Large intestine (tissue), 3 donors: Measurements from ENCODE around the gene AFTPH. TPM values are rescaled to one million over a fixed set of nuclear protein-coding genes. Genes with fewer than 3 reads are reported as not detected.

ENCODE experiments used
- DNase-seq, 2 donors: peaks; one replicate each; pipeline versions ENCODE4 v3.0.0 to v3.0.0-alpha.2; 2013
- H3K27ac ChIP-seq: one replicate; pipeline ENCODE4 v1.5.1; 2013; ENCODE audit warnings: low read length
- H3K27me3 ChIP-seq: 2 replicates; pipeline ENCODE4 v1.6.1; 2013; ENCODE audit warnings: low read length; ENCODE audit not compliant: control insufficient read depth, insufficient read depth
- H3K36me3 ChIP-seq: 2 replicates; pipeline ENCODE4 v1.6.1; 2013; ENCODE audit warnings: low read length; ENCODE audit not compliant: control insufficient read depth, insufficient read depth
- H3K4me1 ChIP-seq: one replicate; pipeline ENCODE4 v1.6.1; 2013; ENCODE audit warnings: low read length; ENCODE audit not compliant: control insufficient read depth, insufficient read depth
- H3K4me3 ChIP-seq: one replicate; pipeline ENCODE4 v1.5.1; 2013; ENCODE audit warnings: low read length
- H3K9me3 ChIP-seq: one replicate; pipeline ENCODE4 v1.6.1; 2013; ENCODE audit warnings: mild to moderate bottlenecking, low read depth, low read length, moderate library complexity; ENCODE audit not compliant: control insufficient read depth
- WGBS: methylation state at CpG from one replicate; pipeline ENCODE4 v1.1.5; 2013; ENCODE audit warnings: low lambda C conversion rate; ENCODE audit not compliant: insufficient coverage; 5-methylcytosine and 5-hydroxymethylcytosine counted together
- polyA plus RNA-seq: library from polyadenylated mRNA; unstranded; fragments of 120-200 nt; gene quantifications from one replicate; pipeline ENCODE4 v1.2.1, GENCODE V29; 2013

The AFTPH gene
- polyA plus RNA-seq, 1 donor, result 39.9 TPM

DNA sequence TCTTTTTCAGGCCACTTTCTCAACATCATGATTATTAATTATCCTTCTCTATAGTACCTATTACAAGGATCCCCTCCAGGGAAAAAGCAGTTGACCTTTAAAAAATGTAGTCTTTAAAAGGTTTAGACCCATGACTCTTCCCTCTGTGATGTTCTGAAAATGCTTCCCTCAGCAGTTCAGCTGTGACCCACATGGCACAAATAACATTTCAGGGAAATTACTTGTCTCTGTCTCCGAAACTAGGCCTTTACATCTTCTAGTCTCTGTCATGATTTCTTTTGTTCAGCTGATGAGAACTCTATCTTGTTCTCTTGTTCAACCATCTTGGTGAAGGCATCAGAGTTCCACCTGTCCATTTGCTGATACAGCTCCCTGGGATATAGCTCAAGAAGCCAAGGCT lies 41.9 kb upstream of the AFTPH start:
- no CpG with 5 or more reads among the region's 1 CpG for WGBS
- no peaks in the 10 kb centered on the region for H3K36me3 ChIP-seq
- H3K9me3 ChIP-seq, result no peaks in the 10 kb centered on the region
- H3K27me3 ChIP-seq, result no peaks in the 10 kb centered on the region
- DNase-seq, result no peak
- peaks cover 5% of the 10 kb centered on the region for H3K4me1 ChIP-seq
- H3K27ac ChIP-seq, result no peak overlapping the region
- no peak overlapping the region for H3K4me3 ChIP-seq

DNA sequence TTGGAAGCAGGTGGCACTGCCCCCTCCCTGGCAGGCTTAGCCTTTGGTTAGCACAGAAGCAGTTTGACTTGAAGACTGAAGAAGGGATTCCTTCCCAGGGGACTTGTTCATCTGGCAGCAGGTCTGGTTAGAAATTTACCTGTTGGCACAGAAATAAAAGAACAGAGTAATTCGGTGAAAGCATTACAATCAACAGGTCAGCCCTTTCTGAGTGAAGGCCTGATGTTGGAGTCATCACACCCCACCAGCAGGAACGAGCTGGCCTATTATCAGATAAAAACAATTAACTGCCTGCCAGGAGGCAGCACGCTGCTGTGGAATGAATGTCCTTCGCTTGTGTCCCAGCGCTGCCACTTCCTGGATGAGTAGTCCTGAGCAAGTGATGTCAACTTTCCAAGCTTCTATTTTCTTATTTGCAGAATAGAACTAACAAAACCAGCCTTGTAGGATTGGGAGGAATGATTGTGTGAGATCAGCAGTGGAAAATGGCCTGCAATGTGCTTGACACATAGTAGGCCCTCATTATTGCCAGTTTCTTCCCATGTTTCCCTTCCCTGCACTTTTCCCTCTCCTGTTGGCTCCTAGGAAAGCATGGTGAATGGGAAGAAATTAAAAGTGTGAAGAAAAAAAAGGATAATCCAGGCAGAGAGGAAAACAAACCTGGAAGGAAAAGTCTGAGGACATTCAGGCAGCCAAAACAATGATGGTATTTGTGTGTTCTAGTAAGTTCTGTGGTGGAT lies 41.2 kb upstream of the AFTPH start:
- no peaks in the 10 kb centered on the region for H3K27me3 ChIP-seq
- no peak overlapping the region for H3K4me3 ChIP-seq
- DNase-seq, result peak; percentile 44 to 79
- no peak overlapping the region for H3K27ac ChIP-seq
- H3K9me3 ChIP-seq, result no peaks in the 10 kb centered on the region
- no peaks in the 10 kb centered on the region for H3K36me3 ChIP-seq
- H3K4me1 ChIP-seq, result peaks cover 5% of the 10 kb centered on the region
- WGBS, result no CpG with 5 or more reads among the region's 5 CpGs

DNA sequence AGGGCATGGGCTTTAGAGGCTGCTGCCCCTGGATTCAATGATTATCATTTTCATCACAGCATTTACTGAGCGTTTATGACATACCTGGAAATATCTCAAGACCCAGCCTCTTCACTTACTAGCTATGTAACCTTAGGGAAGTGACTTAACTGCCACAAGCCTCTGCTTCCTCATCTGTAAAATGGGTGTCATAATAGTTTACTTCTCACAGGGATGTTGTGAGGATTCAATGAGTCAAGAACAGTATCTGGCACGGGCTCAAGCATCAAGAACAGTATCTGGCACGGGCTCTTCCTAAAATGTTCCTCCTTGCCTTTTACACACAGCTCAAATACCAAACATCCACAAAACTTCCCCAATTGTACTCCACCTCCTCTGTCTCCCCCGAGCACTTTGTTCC lies 38.8 kb upstream of the AFTPH start:
- Histone ChIP-seq H3K27me3 (no peaks in the 10 kb centered on the region), H3K4me3 (no peak overlapping the region), H3K4me1 (peaks cover 5% of the 10 kb centered on the region), H3K9me3 (no peaks in the 10 kb centered on the region), H3K36me3 (no peaks in the 10 kb centered on the region), H3K27ac (no peak overlapping the region)
- 100% methylated on average over 2 of the region's 4 CpGs for WGBS
- no peak for DNase-seq

DNA sequence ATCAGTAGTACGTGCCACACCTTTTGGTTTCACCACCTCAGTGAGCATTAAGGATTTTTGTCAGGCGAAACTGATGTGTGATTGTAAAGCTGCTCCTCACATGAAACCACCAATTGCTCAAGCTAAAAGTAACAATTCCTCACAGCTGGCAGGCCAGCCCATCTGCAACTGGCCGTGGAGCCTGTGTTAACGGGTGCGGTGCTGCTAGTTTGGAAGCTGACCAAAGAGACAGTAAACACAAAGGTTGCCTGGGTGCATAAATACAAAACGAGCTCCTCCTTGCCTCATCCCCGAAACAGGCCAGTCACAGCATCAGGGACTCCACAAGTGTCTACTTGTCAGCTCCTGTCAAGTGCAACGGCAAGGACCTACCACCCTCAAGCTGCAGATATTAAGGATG lies 38.2 kb upstream of the AFTPH start:
- Histone ChIP-seq H3K27me3 (no peaks in the 10 kb centered on the region), H3K4me3 (no peak overlapping the region), H3K27ac (no peak overlapping the region), H3K36me3 (no peaks in the 10 kb centered on the region), H3K4me1 (peaks cover 5% of the 10 kb centered on the region), H3K9me3 (no peaks in the 10 kb centered on the region)
- 60% methylated on average over 2 of the region's 8 CpGs for WGBS
- DNase-seq, result no peak

DNA sequence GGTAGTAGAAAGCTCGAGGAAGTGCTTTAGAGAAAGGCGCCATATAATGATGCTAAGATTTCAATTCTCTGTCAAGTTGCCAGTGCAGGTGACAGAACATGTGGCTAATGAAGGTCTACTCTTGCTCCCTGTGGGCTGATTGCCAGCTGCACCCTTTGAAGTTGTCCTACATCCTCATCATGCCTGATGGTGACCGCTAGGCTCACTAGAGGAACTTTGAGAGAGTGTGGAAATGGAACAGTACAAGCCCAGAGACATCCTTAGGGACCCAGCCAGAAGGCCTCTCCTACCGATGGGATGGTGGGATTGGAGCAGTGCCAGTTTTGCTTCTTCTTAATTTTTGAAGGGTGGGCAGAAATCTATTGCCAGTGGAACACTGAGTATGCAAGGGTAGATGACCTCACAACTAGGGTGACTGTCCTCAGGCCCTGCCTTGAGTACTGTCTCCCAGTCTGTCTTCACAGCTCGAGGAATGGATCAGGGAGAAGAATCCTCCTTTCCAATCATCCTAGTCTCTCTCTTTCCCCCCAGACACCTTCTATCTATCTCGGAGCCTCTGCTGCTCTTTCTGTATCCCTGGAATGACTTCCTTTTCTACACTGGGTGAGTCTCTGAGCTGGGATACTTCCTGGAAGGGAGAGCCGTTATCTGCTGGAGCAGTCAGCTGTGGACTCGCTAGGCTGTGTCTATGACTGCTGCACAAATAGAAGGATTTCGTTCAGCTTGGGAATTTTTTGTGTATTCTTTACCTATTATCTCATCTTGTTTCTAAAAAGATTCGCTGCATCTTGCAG lies 36.7 kb upstream of the AFTPH start:
- H3K4me3 ChIP-seq, result no peak overlapping the region
- 10% methylated on average over 2 of the region's 10 CpGs for WGBS
- H3K27me3 ChIP-seq, result no peaks in the 10 kb centered on the region
- H3K36me3 ChIP-seq, result no peaks in the 10 kb centered on the region
- no peaks in the 10 kb centered on the region for H3K9me3 ChIP-seq
- DNase-seq, result peak in 1 of 2 donors; percentile 45
- no peak overlapping the region for H3K27ac ChIP-seq
- peaks cover 4% of the 10 kb centered on the region for H3K4me1 ChIP-seq

DNA sequence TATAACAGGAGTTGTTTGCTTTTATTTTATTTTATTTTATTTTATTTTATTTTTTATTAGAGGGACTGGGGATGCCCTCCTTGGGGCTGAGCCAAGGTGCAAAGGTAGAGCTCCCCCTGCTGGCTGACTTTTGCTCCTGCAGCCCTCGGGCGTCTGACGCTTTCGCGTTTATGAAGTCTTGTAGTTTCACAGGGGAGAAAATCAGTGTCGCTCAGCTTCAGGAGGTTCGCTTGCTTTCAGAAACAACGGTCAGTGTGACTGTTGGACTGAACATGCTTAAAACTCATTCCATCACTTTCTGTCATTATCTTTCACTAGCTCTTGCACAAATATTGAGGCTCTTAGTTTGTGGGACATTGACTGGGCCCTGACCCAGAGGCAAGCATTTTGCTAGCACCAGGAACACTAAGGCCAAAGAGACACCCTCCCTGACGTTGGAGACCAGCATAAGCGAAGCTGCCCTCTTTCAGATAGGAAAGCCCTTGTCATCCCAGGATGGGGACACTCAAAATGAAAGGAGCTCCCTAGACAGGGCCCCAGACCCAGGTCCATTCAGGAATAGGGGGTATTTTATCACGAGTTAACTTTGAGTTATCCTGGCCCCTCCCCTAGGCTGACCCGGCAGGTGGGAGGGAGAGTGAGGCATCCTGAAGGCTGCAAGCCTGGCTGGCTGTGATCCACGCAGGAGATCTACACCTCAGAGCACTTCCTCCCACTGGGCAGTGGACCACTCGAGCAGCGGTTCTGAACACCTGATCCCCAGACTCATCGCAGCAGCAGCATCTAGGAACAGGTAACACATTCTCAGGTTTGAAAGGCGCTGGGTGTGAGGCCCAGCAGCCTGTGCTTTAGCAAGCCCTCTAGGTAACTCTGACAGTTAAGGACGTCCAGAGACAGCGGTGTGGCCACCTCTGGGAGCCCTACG lies 35.8 kb upstream of the AFTPH start:
- Histone ChIP-seq H3K36me3 (no peaks in the 10 kb centered on the region), H3K4me3 (no peak overlapping the region), H3K9me3 (no peaks in the 10 kb centered on the region), H3K27me3 (no peaks in the 10 kb centered on the region), H3K27ac (no peak overlapping the region), H3K4me1 (no peaks in the 10 kb centered on the region)
- WGBS, result no CpG with 5 or more reads among the region's 20 CpGs
- peak in 1 of 2 donors; percentile 48 for DNase-seq

DNA sequence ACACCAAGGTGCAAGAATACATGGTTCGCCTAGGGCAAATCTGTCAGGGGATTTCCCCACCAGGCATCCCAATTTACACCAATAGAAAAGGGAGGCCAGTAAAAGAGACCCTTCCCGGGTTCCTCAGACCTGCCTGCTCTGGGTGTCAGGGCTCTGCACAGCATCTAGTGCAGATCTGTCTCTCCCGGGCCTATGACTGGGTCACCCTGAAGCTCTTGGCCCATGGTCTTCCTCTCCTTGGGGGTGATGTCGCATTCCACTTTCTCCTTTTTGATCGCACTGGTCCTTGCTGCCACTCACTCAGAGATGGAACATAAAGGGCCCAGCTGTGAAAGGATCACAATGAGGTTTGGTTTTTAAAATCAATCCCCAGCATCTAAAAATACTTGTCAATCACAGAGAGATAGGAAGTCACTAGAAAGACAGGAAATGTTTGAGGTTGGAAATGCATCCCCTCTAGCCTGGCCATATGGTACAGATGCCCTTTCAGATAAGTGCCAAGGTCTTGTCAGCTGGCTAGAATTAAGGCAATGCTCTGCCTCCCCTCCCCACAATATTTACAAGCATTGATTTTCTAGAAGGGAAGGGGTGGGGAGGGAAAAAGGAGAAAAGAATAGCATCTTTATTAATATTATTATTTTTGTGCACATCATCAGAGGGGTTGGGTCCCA lies 34.9 kb upstream of the AFTPH start:
- H3K27me3 ChIP-seq, result no peaks in the 10 kb centered on the region
- WGBS, result no CpG with 5 or more reads among the region's 5 CpGs
- H3K9me3 ChIP-seq, result no peaks in the 10 kb centered on the region
- DNase-seq, result no peak
- H3K4me3 ChIP-seq, result no peak overlapping the region
- H3K36me3 ChIP-seq, result no peaks in the 10 kb centered on the region
- H3K4me1 ChIP-seq, result no peaks in the 10 kb centered on the region
- no peak overlapping the region for H3K27ac ChIP-seq

DNA sequence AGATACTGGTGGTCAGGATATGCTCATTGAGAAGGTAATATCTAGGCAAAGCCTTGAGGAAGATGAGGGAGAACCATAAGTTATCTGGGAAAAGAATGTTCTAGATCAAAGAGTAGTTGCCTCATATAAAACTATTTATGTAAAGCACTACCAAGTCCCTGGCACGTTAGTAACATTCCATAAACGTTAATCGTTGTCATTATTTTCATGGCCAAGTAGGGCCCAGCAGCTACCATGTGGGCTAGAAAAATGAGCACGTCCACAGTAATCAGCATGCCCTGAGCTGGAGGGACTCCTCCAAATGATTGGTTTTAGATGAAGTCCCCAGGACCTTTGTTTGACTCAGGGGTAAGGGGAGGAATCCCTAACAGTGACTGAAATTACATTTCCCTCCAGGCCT lies 32.7 kb upstream of the AFTPH start:
- no peak overlapping the region for H3K4me3 ChIP-seq
- no peaks in the 10 kb centered on the region for H3K4me1 ChIP-seq
- H3K27ac ChIP-seq, result no peak overlapping the region
- H3K36me3 ChIP-seq, result no peaks in the 10 kb centered on the region
- no peak for DNase-seq
- no peaks in the 10 kb centered on the region for H3K27me3 ChIP-seq
- H3K9me3 ChIP-seq, result no peaks in the 10 kb centered on the region
- 80% methylated on average over 1 of the region's 4 CpGs for WGBS

DNA sequence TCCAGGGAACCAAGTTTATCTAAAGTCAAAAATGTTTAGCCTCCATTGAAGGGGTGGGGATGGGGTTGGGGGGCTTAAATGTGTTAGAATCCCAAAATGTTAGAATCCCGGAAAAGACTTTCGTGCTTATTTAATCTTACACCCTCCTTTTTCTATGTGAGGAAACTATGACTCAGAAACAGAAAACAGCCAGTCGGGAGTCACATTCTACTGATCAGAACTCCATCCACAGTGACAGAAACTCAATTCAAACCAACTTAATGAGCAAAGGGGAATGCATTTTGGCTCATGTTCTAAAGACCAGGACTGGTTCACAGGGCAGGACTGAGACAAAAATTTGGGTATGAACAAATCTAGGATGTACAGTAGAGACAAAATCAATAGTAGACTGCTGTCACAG lies 31.9 kb upstream of the AFTPH start:
- no peak for DNase-seq
- Histone ChIP-seq H3K4me1 (no peaks in the 10 kb centered on the region), H3K36me3 (no peaks in the 10 kb centered on the region), H3K27ac (no peak overlapping the region), H3K9me3 (no peaks in the 10 kb centered on the region), H3K27me3 (no peaks in the 10 kb centered on the region), H3K4me3 (no peak overlapping the region)
- WGBS, result no CpG with 5 or more reads among the region's 3 CpGs

DNA sequence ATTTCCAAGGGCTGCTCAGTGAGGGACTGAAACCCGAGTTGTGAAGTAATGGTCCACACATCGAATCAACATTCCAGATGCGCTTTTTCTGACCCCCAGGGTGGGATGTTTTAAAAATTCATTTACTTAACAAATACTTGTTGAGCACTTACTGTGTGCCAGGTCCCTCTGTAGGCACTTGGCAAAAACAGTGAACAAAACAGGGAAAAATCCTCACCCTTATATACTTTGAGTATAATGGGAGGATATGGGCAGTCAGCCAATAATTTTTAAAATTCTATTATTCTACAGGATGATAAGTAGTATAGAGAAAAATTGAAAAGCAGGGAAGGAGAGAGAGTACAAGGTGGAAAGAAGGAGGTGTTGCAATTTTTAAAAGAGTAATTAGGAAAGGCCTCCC lies 31.3 kb upstream of the AFTPH start:
- no peak overlapping the region for H3K4me3 ChIP-seq
- H3K27ac ChIP-seq, result no peak overlapping the region
- no peaks in the 10 kb centered on the region for H3K4me1 ChIP-seq
- H3K9me3 ChIP-seq, result no peaks in the 10 kb centered on the region
- no CpG with 5 or more reads among the region's 3 CpGs for WGBS
- H3K27me3 ChIP-seq, result no peaks in the 10 kb centered on the region
- H3K36me3 ChIP-seq, result no peaks in the 10 kb centered on the region
- DNase-seq, result no peak
